GM19397 (cell line): ENCODE measurements around the gene MYO7B.

Experiments
- ATAC-seq: cut with Tn5 transposase; IDR thresholded peaks from one replicate; pipeline ENCODE4 v1.9.1; 2021; ENCODE audit warnings: mild to moderate bottlenecking, moderate library complexity; ENCODE audit not compliant: unreplicated experiment

Gene MYO7B

DNA sequence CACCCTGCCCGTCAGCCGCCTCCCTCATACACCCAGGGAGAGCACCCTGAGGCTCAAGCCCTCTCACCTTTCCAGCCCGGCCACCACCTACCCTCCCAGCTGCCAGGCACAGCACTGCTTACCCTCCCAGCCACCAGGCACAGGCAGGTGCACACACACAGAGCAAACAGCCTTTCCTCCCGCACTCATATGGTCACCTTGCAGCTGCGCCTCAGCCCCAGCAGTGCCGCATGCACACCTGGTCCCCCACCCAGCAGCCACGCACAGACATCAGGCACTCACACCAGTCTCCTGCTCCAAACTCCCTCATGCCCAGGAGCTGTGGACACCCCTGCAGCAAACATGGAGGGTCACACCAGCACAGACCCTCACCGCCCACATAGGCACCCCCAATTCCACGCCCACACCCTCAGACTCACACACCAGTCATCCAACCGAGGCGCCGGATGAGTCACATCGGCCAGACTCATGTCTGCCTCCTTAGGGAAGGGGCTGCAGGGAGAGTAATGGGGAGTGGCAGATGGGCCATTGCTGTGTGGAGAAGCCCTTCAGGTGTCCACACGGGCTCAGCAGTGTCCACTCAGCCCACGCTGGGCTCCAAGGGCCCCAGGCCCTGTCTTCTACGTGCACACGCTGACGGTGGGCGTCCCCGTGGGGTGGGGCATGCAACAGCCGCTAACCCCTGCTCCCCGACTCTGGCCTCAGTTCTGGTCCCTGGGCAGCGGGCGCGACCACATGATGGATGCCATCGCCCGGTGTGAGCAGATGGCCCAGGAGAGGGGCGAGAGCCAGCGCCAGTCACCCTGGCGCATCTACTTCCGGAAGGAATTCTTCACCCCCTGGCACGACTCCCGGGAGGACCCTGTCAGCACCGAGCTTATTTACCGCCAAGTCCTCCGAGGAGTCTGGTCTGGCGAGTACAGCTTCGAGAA, 88.2 kb downstream of the MYO7B start:
- no peak for ATAC-seq

DNA sequence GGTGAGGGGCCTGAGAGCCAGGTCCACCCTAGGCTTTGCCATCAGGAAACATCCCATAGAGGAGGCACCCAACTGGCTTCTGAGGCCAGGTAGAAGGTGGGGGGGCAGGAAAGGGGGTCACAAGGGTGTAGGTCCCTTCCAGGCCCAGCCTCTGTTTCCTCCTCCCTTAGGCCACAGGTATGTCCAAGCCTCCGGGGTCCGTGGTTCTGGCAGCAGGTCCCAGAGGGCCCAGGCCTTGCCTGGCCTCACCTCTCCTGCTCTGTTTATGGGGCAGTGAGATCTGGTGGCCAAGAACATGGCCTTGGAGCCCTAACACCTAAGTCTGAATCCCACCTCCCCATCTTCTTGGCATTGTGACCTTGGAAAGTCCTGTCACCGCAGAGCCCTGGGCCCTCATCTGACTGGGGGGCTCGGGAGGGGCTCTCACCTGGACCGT, 88.9 kb downstream of the MYO7B start:
- ATAC-seq, result no peak

DNA sequence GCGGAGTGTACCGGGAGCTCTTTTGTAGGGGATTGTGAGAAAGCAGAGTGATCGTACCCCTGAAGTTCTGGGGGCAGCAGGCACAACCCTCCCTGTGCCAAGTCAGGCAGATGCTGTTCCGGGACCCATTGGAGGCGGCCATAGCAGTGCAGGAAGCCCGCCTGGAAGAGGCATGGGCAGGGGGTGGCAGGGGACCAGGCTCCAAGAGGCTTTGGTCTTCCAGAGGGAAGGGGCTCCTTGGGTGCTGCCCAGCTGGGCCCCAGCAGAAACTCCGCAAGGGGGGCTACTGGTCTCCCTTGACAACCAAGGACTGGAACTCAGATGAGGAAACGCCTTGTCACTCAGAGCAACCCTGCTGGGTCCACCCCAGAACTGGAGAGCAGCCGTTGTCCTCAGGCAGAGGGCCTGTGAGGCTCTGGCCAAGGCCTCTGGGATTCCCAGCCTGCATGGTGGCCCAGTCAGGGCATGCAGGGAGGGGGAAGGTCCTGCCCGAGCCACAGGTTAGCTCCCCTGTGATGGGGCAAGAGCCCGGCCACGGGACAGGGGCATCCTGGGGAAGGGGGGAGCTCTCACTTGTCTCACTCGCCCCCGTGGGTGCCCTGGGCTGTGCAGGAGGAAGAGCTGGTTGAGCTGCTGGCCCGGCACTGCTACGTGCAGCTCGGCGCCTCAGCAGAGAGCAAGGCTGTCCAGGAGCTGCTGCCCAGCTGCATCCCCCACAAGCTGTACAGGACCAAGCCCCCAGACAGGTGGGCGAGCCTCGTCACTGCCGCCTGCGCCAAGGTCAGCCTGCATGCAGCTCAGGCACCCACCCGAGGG, 89.5 kb downstream of the MYO7B start:
- ATAC-seq, result no peak

DNA sequence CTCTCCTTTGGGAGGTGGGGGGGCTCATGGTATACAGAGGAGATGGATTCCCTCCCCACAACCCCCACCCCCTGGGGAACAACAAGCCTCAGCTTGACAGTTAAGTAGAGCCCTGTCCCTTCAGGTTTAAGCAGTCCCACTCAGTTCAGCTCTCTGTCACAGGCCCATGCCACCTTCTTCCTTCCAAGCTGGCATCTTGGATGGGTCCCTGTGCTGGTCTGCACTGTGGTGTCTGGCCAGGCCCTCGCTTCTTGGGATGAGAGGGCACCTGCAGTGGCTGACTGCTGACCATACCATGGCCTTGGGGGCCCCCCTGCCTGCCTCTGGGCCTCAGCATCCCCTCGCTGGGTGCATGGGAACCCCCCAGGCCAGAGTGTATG, 90.1 kb downstream of the MYO7B start:
- no peak for ATAC-seq

DNA sequence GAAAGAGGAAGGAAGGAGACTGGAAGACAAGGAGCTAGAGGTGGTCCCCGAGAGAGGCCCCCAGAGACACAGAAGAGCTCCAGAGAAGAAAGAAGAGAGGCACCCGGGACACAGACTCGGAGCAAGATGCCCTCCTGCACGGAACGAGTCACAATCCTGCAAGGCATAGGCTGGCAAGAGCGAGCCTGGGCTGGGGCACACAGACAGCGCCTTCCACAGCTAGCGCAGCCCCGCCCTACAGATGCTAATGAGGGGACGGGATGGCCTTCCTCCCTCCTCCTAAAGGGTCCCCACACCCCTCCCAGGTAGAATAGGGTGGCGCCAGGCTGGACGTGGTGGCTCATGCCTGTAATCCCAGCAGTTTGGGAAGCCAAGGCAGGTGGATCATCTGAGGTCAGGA, 90.7 kb downstream of the MYO7B start:
- no peak for ATAC-seq

DNA sequence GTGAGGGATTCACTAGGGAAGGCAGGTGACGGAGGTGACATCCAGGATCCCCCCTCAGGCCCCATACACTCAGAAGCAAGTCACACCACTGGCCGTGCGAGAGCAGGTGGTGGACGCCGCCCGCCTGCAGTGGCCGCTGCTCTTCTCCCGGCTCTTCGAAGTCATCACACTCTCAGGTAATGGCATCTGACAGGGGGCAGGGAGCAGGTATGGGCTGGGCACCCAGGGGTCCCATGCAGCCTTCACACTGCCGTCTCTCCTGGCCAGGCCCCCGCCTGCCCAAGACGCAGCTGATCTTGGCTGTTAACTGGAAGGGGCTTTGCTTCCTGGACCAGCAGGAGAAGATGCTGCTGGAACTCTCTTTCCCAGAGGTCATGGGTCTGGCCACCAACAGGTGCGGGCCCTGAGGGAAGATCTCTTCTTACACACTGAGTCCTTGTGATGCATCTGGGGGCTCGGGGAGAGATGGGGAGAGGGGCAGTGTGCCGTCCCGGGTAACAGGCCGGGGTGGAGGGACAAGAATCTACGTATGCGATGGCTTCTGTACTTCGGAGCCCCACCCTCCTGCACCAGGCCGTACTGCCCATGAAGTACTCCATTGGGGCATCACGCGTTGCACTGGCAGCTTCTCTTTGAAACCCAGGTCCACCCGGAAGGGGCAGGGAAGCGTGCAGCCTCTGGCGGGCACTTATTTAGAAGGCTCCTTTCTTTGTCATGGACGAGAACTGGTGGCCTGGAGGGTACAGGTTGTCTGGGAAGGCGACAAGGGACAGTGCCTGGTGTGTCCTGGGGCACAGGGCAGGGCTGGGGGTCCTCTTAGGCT, 91.6 kb downstream of the MYO7B start:
- no peak for ATAC-seq

DNA sequence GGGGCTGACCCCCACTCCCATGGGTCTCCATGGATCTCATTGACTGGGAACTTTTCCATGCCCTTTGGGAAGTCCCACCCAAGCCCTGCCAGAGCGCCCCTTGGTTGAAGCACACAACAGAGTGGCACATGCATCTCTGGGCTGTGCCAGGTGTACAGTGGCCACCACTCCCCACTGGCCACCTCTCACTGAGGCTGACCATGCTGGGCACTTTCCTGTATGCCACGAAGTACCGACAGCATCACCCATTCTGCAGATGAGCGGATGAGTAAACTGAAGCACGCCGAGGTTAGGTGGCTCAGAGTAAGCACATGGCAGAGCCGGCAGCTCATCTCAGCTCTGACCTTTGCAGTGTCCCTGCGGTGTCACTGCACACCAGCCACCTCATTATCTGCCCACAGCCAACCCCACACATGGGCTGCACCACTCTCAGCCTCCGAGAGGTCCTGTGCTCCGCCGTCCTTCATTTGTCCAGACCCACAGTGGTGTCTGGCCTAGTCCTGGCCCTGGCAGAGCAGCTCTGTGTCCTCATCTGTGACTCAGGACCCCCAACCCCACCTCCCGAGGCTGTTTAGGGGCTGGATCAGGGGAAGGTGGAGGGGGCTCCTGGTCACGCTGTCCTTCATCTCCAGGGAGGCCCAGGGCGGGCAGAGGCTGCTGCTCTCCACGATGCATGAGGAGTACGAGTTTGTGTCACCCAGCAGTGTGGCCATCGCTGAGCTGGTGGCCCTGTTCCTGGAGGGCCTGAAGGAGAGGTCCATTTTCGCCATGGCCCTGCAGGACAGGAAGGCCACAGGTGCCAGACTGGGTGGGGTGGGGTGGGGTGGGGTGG, 92.5 kb downstream of the MYO7B start:
- ATAC-seq, result no peak

DNA sequence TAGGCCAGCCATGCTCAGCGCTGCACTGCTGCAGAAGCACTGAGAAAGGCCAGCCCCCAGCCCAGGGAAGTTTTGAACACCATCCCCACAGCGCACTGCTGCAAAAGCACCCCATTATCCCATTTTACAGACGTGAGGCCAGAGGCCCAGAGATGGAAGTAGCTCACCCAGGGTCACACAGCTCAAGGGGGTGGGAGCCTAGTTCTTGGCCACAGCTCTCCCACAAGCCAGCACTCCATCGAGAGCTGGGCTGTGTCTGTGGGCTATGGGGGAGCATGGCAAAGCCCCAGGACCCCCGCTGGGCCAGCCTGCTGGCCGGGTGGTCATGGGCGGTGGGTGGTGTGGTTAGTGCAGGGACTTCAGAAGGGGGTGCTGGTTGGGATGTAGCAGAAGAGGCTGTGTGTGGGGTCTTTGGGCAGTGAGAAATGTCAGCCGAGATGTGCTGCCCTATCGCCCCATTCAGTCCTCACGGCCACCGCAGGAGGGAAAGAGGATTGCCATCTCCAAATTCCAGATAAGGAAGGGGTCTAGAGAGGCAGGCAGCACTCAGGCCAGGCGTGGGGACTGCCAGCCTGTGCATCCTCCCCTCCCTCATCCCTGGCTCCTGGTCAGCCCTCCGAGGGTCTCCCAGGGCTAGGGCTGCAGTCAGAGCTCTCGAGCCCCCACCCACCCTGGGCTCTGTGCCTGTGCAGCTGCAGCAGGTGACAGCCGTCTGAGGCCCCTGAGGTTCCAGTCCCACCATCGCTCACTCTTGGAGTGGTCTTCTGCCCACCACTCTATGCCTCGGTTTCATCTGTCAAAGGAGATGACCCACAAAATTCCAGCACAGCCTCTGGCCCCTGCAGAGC, 93.5 kb downstream of the MYO7B start:
- no peak for ATAC-seq

DNA sequence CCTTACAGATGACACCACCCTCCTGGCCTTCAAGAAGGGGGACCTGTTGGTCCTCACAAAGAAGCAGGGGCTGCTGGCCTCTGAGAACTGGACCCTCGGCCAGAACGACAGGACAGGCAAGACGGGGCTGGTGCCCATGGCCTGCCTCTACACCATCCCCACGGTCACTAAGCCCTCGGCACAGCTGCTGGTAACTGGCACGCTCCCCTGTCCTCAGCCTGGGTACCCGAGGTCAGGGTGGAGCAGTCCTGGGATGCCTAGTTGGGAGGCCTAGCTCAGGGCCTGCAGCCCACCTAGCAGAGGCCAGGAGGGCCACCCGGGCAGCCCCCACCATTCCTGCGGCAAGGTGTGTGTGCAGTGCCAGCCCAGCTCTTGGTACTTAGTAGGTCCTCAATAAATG, 94.2 kb downstream of the MYO7B start:
- ATAC-seq, result no peak

DNA sequence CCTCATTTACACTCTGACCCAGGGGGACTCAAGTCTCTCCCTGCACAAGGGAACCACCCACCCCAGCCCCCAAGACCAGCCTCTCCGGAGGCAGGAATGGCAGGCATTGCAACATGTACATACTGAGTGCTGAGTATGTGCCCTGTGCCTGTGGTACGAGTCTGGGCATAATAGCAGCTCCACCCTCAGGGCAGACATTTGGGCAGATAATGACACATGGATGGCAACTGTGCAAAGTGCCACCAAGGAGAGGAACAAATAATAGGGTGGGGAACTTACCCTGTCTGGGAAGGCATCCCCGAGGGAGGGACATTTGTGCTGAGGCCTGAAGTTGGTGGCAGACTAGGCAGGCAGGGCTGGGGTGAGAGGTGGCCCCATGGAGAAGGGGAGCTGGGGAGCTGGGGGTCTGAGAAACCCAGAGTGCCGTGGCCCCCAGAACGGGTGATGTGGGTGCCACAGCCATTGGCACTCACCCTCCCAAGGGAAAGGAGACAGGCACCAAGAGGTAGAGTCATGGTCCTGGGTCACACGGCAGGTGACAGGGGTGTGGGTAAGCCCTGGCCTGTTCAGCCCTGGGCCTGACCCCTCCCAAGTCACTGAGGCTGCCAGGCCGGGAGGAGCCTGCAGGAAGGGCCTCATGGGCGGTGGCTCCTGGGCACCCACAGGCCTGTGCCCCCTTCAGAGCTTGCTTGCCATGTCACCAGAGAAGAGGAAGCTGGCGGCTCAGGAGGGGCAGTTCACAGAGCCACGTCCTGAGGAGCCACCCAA, 94.8 kb downstream of the MYO7B start:
- ATAC-seq, result no peak

DNA sequence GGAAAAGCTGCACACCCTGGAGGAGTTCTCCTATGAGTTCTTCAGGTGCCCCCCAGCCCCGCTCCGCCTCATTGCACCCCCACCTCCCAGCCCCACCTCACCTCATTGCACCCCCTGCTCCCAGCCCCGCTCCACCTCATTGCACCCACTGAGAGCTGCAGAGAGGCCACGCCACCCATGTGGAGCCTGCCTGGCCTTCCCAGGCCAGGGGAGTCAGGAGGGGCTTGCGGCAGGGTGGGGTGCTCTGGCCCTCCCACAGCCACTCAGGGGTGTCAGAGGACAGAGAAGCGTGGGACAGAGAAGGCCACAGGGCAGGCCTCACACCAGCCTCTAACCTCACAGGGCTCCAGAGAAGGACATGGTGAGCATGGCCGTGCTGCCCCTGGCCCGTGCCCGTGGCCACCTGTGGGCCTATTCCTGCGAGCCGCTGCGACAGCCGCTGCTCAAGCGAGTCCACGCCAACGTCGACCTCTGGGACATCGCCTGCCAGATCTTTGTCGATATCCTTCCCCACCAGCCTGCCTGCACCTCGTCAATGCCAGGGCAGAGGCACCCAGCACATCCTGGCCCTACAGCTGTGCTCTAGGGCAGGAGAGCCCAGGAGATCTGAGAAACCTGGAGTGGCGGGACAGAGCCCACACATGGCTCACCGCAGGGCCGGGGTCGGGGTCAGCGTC, 95.5 kb downstream of the MYO7B start:
- ATAC-seq, result no peak

DNA sequence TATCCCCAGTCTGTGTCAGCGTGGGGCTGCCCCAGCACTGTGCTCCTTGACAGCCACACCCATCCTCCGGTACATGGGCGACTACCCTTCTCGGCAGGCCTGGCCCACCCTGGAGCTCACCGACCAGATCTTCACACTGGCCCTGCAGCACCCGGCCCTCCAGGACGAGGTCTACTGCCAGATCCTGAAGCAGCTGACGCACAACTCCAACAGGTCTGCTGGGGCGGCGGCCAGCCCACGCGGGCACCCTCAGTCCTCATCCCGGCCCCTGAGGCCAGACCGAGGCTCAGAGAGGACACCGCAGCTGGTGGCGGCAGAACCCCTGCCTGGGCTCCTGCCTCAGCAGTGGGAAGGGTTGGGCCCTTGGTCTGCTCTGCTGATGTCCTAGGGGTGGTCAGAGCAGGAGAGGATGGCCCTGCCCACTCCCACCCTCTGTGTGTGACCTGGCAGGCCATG, 96.1 kb downstream of the MYO7B start:
- no peak for ATAC-seq

DNA sequence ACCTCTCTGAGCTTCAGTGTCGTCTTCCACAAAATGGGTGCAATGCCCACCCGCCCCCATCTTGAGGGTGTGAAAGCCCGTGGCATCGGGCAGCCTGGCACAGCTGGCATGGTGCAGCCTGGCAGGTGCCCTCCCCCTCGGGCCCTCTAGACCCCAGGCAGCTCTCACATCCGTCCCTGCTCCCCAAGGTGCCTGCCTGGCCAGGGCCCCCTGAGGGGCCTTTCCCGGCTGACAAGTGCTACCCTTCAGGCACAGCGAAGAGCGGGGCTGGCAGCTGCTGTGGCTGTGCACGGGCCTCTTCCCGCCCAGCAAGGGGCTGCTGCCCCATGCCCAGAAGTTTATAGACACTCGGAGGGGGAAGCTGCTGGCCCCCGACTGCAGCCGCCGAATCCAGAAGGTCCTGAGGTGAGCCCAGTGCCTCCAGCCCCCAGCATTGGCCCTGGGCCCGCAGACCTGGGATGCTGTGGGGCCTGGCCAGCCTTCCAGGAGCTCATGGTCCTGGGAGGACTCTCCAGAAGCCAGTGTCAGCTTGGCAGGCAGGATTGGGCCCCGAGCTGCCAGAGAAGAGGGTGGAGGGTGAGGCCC, 96.6 kb downstream of the MYO7B start:
- no peak for ATAC-seq

DNA sequence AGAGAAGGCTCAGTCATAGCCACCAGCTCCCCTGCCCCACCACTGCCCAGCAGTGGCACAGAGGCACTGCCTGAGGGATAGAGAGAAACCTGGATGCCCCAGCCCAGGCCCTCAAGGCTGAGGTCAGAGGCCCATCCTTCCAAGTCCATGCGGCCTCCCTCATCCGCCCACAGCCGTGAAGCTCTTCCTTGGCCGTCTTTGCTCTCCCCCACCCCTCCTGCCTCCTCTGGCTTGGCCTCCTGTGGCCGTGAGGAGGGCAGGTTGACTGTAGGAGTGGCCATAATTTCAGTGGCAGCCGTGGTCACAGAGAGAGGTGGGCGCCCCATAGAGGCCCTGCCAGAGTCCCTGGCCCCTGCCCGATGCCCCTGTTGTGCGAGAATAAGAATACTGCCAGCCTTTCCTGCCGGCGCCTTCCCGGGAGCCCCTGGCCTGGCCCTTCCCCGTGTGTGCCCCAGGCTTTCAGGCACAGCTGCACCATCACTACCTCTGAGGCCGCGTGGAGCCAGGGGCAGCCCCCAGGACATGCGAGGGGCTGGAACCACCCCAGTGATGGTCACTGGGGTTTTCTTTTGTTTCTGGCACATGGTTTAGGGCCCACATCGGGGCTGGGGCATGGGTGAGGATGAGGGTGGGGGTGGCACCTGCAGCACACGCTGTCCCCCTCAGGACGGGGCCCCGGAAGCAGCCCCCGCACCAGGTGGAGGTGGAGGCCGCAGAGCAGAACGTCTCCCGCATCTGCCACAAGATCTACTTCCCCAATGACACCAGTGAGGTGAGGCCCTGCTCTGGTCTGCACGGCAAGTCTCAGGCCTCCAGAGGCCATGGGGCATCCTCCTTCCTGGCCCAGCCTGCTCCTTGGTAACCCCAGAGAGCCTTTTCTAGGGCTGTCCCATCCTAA, 97.4 kb downstream of the MYO7B start:
- no peak for ATAC-seq

DNA sequence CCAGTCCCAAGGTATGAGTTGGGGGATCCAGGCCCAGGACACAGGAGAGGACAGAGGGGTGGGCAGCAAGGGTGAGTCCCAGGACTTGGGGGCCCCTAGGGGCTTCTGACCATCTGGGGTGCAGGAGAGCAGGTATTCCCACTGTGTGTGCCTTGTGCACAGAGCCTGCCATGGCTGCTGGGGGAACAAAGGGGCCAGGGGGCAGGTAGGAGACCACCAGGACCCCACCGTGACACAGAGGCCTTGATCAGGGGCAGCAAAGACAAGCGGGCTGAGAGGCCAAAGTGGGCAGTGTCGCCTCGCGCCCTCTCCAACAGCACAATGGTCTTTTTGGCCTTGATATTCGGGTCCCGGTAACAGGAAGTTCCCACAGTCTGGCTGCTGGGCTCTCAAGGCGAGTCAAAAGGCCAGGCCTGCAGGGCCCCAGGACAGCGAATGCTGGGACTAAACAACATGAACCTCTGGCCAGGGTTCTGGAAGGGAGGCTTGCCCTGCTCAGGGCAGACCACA, 98.1 kb downstream of the MYO7B start:
- ATAC-seq, result no peak

DNA sequence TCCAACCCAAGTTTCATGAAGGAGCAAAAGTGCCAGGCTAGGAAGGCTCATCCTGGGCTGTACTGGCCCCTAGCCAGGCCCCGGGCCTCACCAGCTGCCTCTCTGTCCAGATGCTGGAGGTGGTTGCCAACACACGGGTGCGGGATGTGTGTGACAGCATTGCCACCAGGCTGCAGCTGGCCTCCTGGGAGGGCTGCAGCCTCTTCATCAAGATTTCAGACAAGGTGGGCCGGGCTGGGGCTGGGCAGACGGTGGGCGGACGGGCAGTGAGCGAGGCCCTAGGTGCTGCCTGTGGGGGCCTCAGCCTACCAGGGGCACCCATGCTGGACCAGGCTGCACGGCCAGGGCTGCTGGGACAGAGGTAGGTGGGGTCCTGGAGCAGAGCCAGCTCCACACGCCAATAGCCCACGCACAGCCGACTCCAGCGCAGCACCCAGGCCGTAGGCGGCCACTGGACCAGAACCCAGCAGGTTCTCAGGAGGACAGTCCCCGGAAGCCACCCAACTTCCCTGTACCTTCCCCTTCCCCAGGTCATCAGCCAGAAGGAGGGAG, 98.7 kb downstream of the MYO7B start:
- no peak for ATAC-seq
